HepG2 (cell line): Measurements from ENCODE around the gene FAM76A. TPM values are rescaled to one million over a fixed set of nuclear protein-coding genes. Genes with fewer than 3 reads are reported as not detected.

Experiments
- ATAC-seq: fragments of 200-7000 bp; cut with Tn5 transposase; 3 replicates; pipeline ENCODE4 v1.9.1; 2020; ENCODE audit warnings: mild to moderate bottlenecking, moderate library complexity
- BruUV-seq: library from RNA; stranded (reverse); fragments of 400-500 nt; replicated peaks from 2 replicates; lab custom pipeline; 2021; lab: Mats Ljungman, UMichigan
- CTCF ChIA-PET: fragments of 300-600 bp; formaldehyde crosslinking; extraction: SDS; loops from one replicate; lab custom pipeline; 2021; ENCODE audit warnings: low total read pairs, inconsistent platforms, low intra/inter-chr PET ratio; lab: Yijun Ruan, JAX
- POLR2A ChIA-PET: fragments of 350-600 bp; sonication (Branson Sonifier 250); formaldehyde crosslinking; loops from one replicate; lab custom pipeline; 2020; ENCODE audit warnings: antibody characterized with exemption, inconsistent platforms; lab: Yijun Ruan, JAX
- DNase-seq: peaks from one replicate; pipeline ENCODE4 v3.0.0-alpha.2; 2015; ENCODE audit warnings: low spot score
- FAIRE-seq: peaks from 3 replicates; lab custom pipeline; 2011; peaks lifted over from hg19 to GRCh38; lab: Jason Lieb, UNC
- H2AFZ ChIP-seq: one replicate; pipeline ENCODE4 v1.6.1; 2011; ENCODE audit warnings: low read length, inconsistent platforms
- H3K27ac ChIP-seq: fragments of 300-600 bp; 3 replicates; pipeline ENCODE4 v1.8.0; 2011; ENCODE audit warnings: mixed run types, mild to moderate bottlenecking, mixed read lengths, low read length, inconsistent platforms; ENCODE audit not compliant: insufficient read depth; ENCODE audit errors: extremely low read length
- H3K27me3 ChIP-seq, 2 experiments: fragments of 200-600 bp in 1 of 2; 2 replicates in 1 of 2; 3 replicates in 1 of 2; pipeline versions ENCODE4 v1.6.0 to v1.8.0; 2011; ENCODE audit warnings: low read length in 2 of 2, mild to moderate bottlenecking in 2 of 2, moderate library complexity in 2 of 2, inconsistent platforms in 1 of 2; ENCODE audit not compliant: insufficient read depth in 2 of 2, control insufficient read depth in 1 of 2
- H3K36me3 ChIP-seq, 2 experiments: fragments of 200-600 bp in 1 of 2; replicated peaks in 1 of 2; 2 replicates in 1 of 2; 3 replicates in 1 of 2; pipeline versions ENCODE4 v1.5.1 to v1.8.0; 2011; ENCODE audit warnings: low read length in 2 of 2, inconsistent platforms in 1 of 2; ENCODE audit not compliant: insufficient read depth in 2 of 2, control insufficient read depth in 1 of 2
- H3K4me1 ChIP-seq: 2 replicates; pipeline ENCODE4 v1.5.1; 2012; ENCODE audit warnings: low read length, inconsistent platforms; ENCODE audit not compliant: insufficient read depth
- H3K4me2 ChIP-seq: 2 replicates; pipeline ENCODE4 v1.6.0; 2011; ENCODE audit warnings: low read depth, low read length, inconsistent platforms
- H3K4me3 ChIP-seq, 3 experiments: fragments of 200-600 bp in 1 of 3; sonication (generic), shearing (Covaris generic) in 1 of 3; replicated peaks in 1 of 3; 2 replicates each; pipeline ENCODE4 v1.5.1; 2011 to 2016; ENCODE audit warnings: low read length in 3 of 3, inconsistent platforms in 2 of 3, low read depth in 2 of 3, mild to moderate bottlenecking in 2 of 3, control low read depth in 1 of 3, mixed read lengths in 1 of 3; ENCODE audit not compliant: insufficient read depth in 1 of 3
- H3K79me2 ChIP-seq: one replicate; pipeline ENCODE4 v1.6.1; 2011; ENCODE audit warnings: low read length, inconsistent platforms; ENCODE audit not compliant: insufficient read depth
- H3K9ac ChIP-seq: 2 replicates; pipeline ENCODE4 v1.6.0; 2011; ENCODE audit warnings: mild to moderate bottlenecking, low read depth, low read length, inconsistent platforms; ENCODE audit not compliant: insufficient read depth
- H3K9me3 ChIP-seq: 2 replicates; pipeline ENCODE4 v1.5.1; 2012; ENCODE audit warnings: mild to moderate bottlenecking, low read length
- H4K20me1 ChIP-seq: 2 replicates; pipeline ENCODE4 v1.6.0; 2011; ENCODE audit warnings: inconsistent platforms, mild to moderate bottlenecking, low read length, moderate library complexity; ENCODE audit not compliant: insufficient read depth
- ARNT2 ChIP-seq: sonication (generic); formaldehyde crosslinking; IDR thresholded peaks from 2 replicates; pipeline ENCODE4 v1.8.0; 2022; ENCODE audit warnings: mild to moderate bottlenecking, low read depth, missing genetic modification reagents, moderate library complexity
- HNF1A ChIP-seq, 2 experiments: sonication (generic) in 1 of 2; formaldehyde crosslinking in 1 of 2; IDR thresholded peaks; 2 replicates each; pipeline versions ENCODE4 v1.4.0 to v1.6.1; 2016 to 2020; ENCODE audit warnings: borderline replicate concordance in 1 of 2, low read depth in 1 of 2, mild to moderate bottlenecking in 1 of 2, missing genetic modification reagents in 1 of 2
- MIER3 ChIP-seq: IDR thresholded peaks from 2 replicates; pipeline ENCODE4 v1.6.1; 2016; ENCODE audit warnings: missing compliant biosample characterization, borderline replicate concordance
- NR2C2 ChIP-seq: sonication (generic); formaldehyde crosslinking; IDR thresholded peaks from 2 replicates; pipeline ENCODE4 v1.4.0; 2020; ENCODE audit warnings: missing genetic modification reagents, mild to moderate bottlenecking, moderate library complexity, borderline replicate concordance
- PHF21A ChIP-seq: sonication (generic); formaldehyde crosslinking; IDR thresholded peaks from 2 replicates; pipeline ENCODE4 v1.5.0; 2020; ENCODE audit warnings: mild to moderate bottlenecking, missing genetic modification reagents
- RXRB ChIP-seq: IDR thresholded peaks from 2 replicates; pipeline ENCODE4 v1.6.1; 2016; ENCODE audit warnings: borderline replicate concordance, missing genetic modification reagents, missing compliant biosample characterization
- SOX13 ChIP-seq, 3 experiments: fragments of 450-650 bp in 1 of 3; sonication (generic) in 1 of 3; formaldehyde crosslinking in 1 of 3; IDR thresholded peaks in 2 of 3; conservative IDR thresholded peaks in 1 of 3; 2 replicates each; pipeline versions ENCODE4 v1.5.0 to v1.6.1; 2016 to 2020; ENCODE audit warnings: antibody characterized with exemption in 1 of 3, mild to moderate bottlenecking in 1 of 3, missing compliant biosample characterization in 1 of 3, missing genetic modification reagents in 1 of 3, moderate library complexity in 1 of 3
- SPEN ChIP-seq: sonication (generic); formaldehyde crosslinking; IDR thresholded peaks from 2 replicates; pipeline ENCODE4 v1.5.1; 2020; ENCODE audit warnings: low read depth, mild to moderate bottlenecking, missing genetic modification reagents
- WGBS: methylation state at CpG from one replicate; pipeline ENCODE4 v1.1.6; 2017; ENCODE audit warnings: low lambda C conversion rate; 5-methylcytosine and 5-hydroxymethylcytosine counted together
- in situ Hi-C: cut with HindIII; loops from 2 replicates; pipeline ENCODE4 v1.10.0; 2017; ENCODE audit warnings: low pct_unique_long_range_greater_than_20kb; ENCODE audit not compliant: extremely low pct_ligation_motif_present
- intact Hi-C: fragments of 100-400 bp; cut with micrococcal nuclease; formaldehyde crosslinking; loops from one replicate; pipeline ENCODE4 v1.10.0; 2022; ENCODE audit not compliant: unreplicated experiment
- polyA plus RNA-seq, 8 experiments: library from polyadenylated mRNA; depleted of rRNA in 3 of 8; stranded (reverse) in 7 of 8; unstranded in 1 of 8; fragments of >200 nt; fragmentation: Illumina TruSeq in 4 of 8; extraction: Trizol in 4 of 8; gene quantifications; 2 replicates each; pipeline versions ENCODE4 v1.2.1 to v1.2.3, GENCODE V29; 2011 to 2016; ENCODE audit warnings: low read depth in 4 of 8, missing spikeins in 1 of 8, mixed read lengths in 1 of 8; ENCODE audit not compliant: insufficient read depth in 1 of 8
- total RNA-seq, 5 experiments: library from RNA; depleted of rRNA; stranded (reverse); fragments of >200 nt; fragmentation: Illumina TruSeq; extraction: Trizol; gene quantifications; 2 replicates each; pipeline ENCODE4 v1.2.3, GENCODE V29; 2016; ENCODE audit warnings: low read depth in 1 of 5
- TF ChIP-seq, protein P1 (sequence below): sonication (generic); formaldehyde crosslinking; IDR thresholded peaks from 2 replicates; pipeline ENCODE4 v1.5.1; 2020; ENCODE audit warnings: missing genetic modification reagents, mild to moderate bottlenecking, borderline replicate concordance
- TF ChIP-seq, protein P2 (sequence below): IDR thresholded peaks from 2 replicates; pipeline ENCODE4 v1.6.1; 2016

The FAM76A gene
- total and polyA plus RNA-seq, 2 of the 13 experiments (the other 11 are each of a cell fraction or from before 2014, with no cell fraction given), result 4.2 to 15.7 TPM

DNA sequence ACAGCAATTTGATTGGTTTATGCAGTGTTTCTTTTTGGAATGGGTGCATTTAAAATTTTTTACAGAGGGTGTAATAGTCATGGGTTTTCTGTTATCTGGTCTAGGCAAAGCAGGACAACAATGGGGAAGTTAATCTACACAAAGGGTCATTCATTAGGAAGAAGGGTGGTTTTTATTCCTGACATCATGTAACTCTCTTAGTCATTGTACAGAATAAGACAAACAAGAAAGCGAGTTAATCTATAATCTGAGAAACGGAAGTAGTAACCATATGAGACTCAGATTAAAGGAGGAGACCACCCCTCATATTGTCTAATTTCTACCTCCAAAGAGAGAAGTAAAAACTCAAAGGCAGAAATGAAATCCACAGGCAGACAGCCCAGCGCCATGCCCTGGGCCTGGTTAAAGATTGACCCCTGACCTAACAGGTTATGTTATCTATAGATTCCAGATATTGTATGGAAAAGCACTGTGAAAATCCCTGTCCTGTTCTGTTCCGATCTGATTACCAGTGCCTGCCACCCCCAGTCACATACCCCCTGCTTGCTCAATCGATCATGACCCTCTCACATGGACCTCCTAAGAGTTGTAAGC lies 43.3 kb upstream of the FAM76A start:
- ATAC-seq (peak; percentile 46; the same call in 2 of the 3 replicates), FAIRE-seq (no peak), DNase-seq (peak; percentile 79)
- POLR2A ChIA-PET, result interaction anchor here (0.8 to 1.0 kb wide), 2 partner anchors 11 to 43 kb away, joined by 3 read pairs; partner anchors contain the start of genes FAM76A and IFI6
- Histone ChIP-seq H3K36me3 (no peaks in the 10 kb centered on the region), H4K20me1 (no peaks in the 10 kb centered on the region), H3K4me3 (peak overlapping the region in 1 of 3 experiments; percentile 13; a peak in 1 of 6 replicates), H3K4me2 (peak overlapping the region; percentile 48; the same call in 1 of the 2 replicates), H3K9ac (peak overlapping the region; percentile 21; the same call in 1 of the 2 replicates), H3K4me1 (peaks cover 38% of the 10 kb centered on the region), H3K27ac (peak overlapping the region; percentile 35), H2AFZ (no peak overlapping the region), H3K27me3 (peaks cover 2 to 15% of the 10 kb centered on the region in 2 experiments; a peak in 2 of 5 replicates), H3K79me2 (no peaks in the 10 kb centered on the region), H3K9me3 (peaks cover 26% of the 10 kb centered on the region)
- in situ Hi-C loops, result no loop called here
- WGBS, result 21% methylated on average over 5 of the region's 5 CpGs
- intact Hi-C loops, result no loop called here
- CTCF ChIA-PET, result no interaction called here
- BruUV-seq, result no TSS peak
- peak; percentile 41; the same call in 1 of the 2 replicates for TF ChIP-seq NR2C2
- peak; percentile 42 for TF ChIP-seq PHF21A (CRISPR knock-in tag)
- peak; percentile 60; the same call in 1 of the 2 replicates for TF ChIP-seq HNF1A (IDR thresholded peaks at IDR 0.05; ENCODE audit: low read depth)
- peak; percentile 40; the same call in 1 of the 2 replicates for TF ChIP-seq HNF1A (CRISPR knock-in tag; IDR thresholded peaks at IDR 0.05; ENCODE audit: borderline replicate concordance)
- TF ChIP-seq, protein P1, sequence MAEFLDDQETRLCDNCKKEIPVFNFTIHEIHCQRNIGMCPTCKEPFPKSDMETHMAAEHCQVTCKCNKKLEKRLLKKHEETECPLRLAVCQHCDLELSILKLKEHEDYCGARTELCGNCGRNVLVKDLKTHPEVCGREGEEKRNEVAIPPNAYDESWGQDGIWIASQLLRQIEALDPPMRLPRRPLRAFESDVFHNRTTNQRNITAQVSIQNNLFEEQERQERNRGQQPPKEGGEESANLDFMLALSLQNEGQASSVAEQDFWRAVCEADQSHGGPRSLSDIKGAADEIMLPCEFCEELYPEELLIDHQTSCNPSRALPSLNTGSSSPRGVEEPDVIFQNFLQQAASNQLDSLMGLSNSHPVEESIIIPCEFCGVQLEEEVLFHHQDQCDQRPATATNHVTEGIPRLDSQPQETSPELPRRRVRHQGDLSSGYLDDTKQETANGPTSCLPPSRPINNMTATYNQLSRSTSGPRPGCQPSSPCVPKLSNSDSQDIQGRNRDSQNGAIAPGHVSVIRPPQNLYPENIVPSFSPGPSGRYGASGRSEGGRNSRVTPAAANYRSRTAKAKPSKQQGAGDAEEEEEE (CRISPR knock-in tag), result no peak
- no peak for TF ChIP-seq SPEN (CRISPR knock-in tag)
- TF ChIP-seq, protein P2, sequence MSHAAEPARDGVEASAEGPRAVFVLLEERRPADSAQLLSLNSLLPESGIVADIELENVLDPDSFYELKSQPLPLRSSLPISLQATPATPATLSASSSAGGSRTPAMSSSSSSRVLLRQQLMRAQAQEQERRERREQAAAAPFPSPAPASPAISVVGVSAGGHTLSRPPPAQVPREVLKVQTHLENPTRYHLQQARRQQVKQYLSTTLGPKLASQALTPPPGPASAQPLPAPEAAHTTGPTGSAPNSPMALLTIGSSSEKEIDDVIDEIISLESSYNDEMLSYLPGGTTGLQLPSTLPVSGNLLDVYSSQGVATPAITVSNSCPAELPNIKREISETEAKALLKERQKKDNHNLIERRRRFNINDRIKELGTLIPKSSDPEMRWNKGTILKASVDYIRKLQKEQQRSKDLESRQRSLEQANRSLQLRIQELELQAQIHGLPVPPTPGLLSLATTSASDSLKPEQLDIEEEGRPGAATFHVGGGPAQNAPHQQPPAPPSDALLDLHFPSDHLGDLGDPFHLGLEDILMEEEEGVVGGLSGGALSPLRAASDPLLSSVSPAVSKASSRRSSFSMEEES (CRISPR knock-in tag), result peak; percentile 50; the same call in 1 of the 2 replicates
- TF ChIP-seq ARNT2, result no peak
- no peak for TF ChIP-seq SOX13 (IDR thresholded peaks at IDR 0.05)
- peak in 1 of 2 experiments; percentile 70; a peak in 2 of 4 replicates for TF ChIP-seq SOX13 (CRISPR knock-in tag; conservative IDR thresholded peaks at IDR 0.05 in 1 of 2, IDR thresholded peaks at IDR 0.05 in 1 of 2)
- 0 out of 2 replicates have a peak, but pooled peaks have one; percentile 17 for TF ChIP-seq RXRB (CRISPR knock-in tag)
- 0 out of 2 replicates have a peak, but pooled peaks have one; percentile 28 for TF ChIP-seq MIER3 (CRISPR knock-in tag)
